ENCODE data around the gene KCTD5. TPM values are rescaled to one million over a fixed set of nuclear protein-coding genes. Genes with fewer than 3 reads are reported as not detected.

The KCTD5 gene
- total RNA-seq, 1 experiment from 2014 or later, result 66.5 TPM

GRCh38 chr16:2752850-2753732 lies 70.8 kb downstream of the KCTD5 start:
- H2AFZ ChIP-seq, result 0 out of 2 replicates have a peak overlapping the region, but pooled peaks have one; percentile 81
- peak; percentile 57 to 89 for DNase-seq
- ChIA-PET POLR2A (ENCODE audit: unreplicated experiment) (interaction anchor here (0.7 kb wide), 1 partner anchor 108 kb away, joined by 3 read pairs; no protein-coding TSS in a partner anchor), CTCF (interaction anchor here (0.7 to 0.8 kb wide), 2 partner anchors 115 to 887 kb away, joined by 7 to 8 read pairs; no protein-coding TSS in a partner anchor)
- no peaks in the 10 kb centered on the region for H3K9me2 ChIP-seq (ENCODE audit: insufficient read depth)
- TF ChIP-seq EZH2 (IDR thresholded peaks at IDR 0.05; ENCODE audit: low read depth), result no peak
- TF ChIP-seq CTCF (conservative IDR thresholded peaks at IDR 0.05), result no peak
- peak overlapping the region; percentile 90 for H3K4me3 ChIP-seq
- peak overlapping the region; percentile 100 for H3K4me2 ChIP-seq
- no peaks in the 10 kb centered on the region for H3K9me3 ChIP-seq (ENCODE audit: insufficient read depth, low read depth)
- peaks cover 20% of the 10 kb centered on the region; the same call in 1 of the 2 replicates for H3K36me3 ChIP-seq (ENCODE audit: low read depth)
- peaks cover 51% of the 10 kb centered on the region for H4K20me1 ChIP-seq (ENCODE audit: insufficient read depth)
- no peaks in the 10 kb centered on the region for H3K27me3 ChIP-seq (ENCODE audit: insufficient read depth, low read depth)
- peak overlapping the region; percentile 96 for H3K27ac ChIP-seq
- H3F3A ChIP-seq (ENCODE audit: insufficient read depth, low read depth), result peaks cover 43% of the 10 kb centered on the region
- peaks cover 26% of the 10 kb centered on the region for H3K4me1 ChIP-seq (replicated peaks; ENCODE audit: insufficient read depth)
- intact Hi-C loops (cut with micrococcal nuclease; ENCODE audit: unreplicated experiment), result loop anchor here (1.0 to 5.0 kb wide), 2 partner anchors 32 to 71 kb away; partner anchors contain the start of gene KCTD5
- no TSS peak for BruUV-seq (replicated peaks)
- H3K79me2 ChIP-seq (ENCODE audit: low read depth), result peaks cover 75% of the 10 kb centered on the region

- intact Hi-C loops (cut with micrococcal nuclease; ENCODE audit: unreplicated experiment), result loop anchor here (5.0 kb wide), 1 partner anchor 71 kb away; the partner anchor contains the start of gene KCTD5
- H3K9me2 ChIP-seq (ENCODE audit: insufficient read depth), result no peaks in the 10 kb centered on the region
- no peak for DNase-seq
- H3K36me3 ChIP-seq (ENCODE audit: low read depth), result peaks cover 25% of the 10 kb centered on the region
- peaks cover 49% of the 10 kb centered on the region for H3F3A ChIP-seq (ENCODE audit: insufficient read depth, low read depth)
- TF ChIP-seq CTCF (conservative IDR thresholded peaks at IDR 0.05) (no peak), EZH2 (IDR thresholded peaks at IDR 0.05; ENCODE audit: low read depth) (no peak)
- ChIA-PET POLR2A (ENCODE audit: unreplicated experiment) (no interaction called here), CTCF (interaction anchor here (0.6 to 0.7 kb wide), 2 partner anchors 114 to 141 kb away, joined by 3 to 4 read pairs; no protein-coding TSS in a partner anchor)
- no peaks in the 10 kb centered on the region for H3K9me3 ChIP-seq (ENCODE audit: insufficient read depth, low read depth)
- H3K27ac ChIP-seq, result peak overlapping the region; percentile 96
- H3K79me2 ChIP-seq (ENCODE audit: low read depth), result peaks cover 81% of the 10 kb centered on the region
- H2AFZ ChIP-seq, result no peak overlapping the region
- H3K4me2 ChIP-seq, result peak overlapping the region; percentile 100
- H3K27me3 ChIP-seq (ENCODE audit: insufficient read depth, low read depth), result no peaks in the 10 kb centered on the region
- H3K4me3 ChIP-seq, result peak overlapping the region; percentile 90
- peaks cover 26% of the 10 kb centered on the region for H3K4me1 ChIP-seq (replicated peaks; ENCODE audit: insufficient read depth)
- no TSS peak for BruUV-seq (replicated peaks)
- H4K20me1 ChIP-seq (ENCODE audit: insufficient read depth), result peaks cover 57% of the 10 kb centered on the region
These were observed 71.4 kb downstream of the KCTD5 start for GRCh38 chr16:2753733-2754020.

GRCh38 chr16:2755158-2755557 lies 72.8 kb downstream of the KCTD5 start:
- H3K27ac ChIP-seq, result no peak overlapping the region
- H3K36me3 ChIP-seq (ENCODE audit: low read depth), result peaks cover 37% of the 10 kb centered on the region
- no TSS peak for BruUV-seq (replicated peaks)
- TF ChIP-seq CTCF (conservative IDR thresholded peaks at IDR 0.05) (no peak), EZH2 (IDR thresholded peaks at IDR 0.05; ENCODE audit: low read depth) (no peak)
- ChIA-PET POLR2A (ENCODE audit: unreplicated experiment) (no interaction called here), CTCF (no interaction called here)
- H4K20me1 ChIP-seq (ENCODE audit: insufficient read depth), result peaks cover 68% of the 10 kb centered on the region
- peaks cover 26% of the 10 kb centered on the region for H3K4me1 ChIP-seq (replicated peaks; ENCODE audit: insufficient read depth)
- intact Hi-C loops (cut with micrococcal nuclease; ENCODE audit: unreplicated experiment), result no loop called here
- DNase-seq, result no peak
- H3K4me2 ChIP-seq, result peak overlapping the region; percentile 100
- H2AFZ ChIP-seq, result no peak overlapping the region
- peak overlapping the region; percentile 90; the same call in 1 of the 2 replicates for H3K4me3 ChIP-seq
- peaks cover 61% of the 10 kb centered on the region for H3F3A ChIP-seq (ENCODE audit: insufficient read depth, low read depth)
- H3K79me2 ChIP-seq (ENCODE audit: low read depth), result peaks cover 87% of the 10 kb centered on the region
- H3K9me2 ChIP-seq (ENCODE audit: insufficient read depth), result no peaks in the 10 kb centered on the region
- H3K27me3 ChIP-seq (ENCODE audit: insufficient read depth, low read depth), result no peaks in the 10 kb centered on the region
- H3K9me3 ChIP-seq (ENCODE audit: insufficient read depth, low read depth), result no peaks in the 10 kb centered on the region

All from PC-9 (cell line).